H9 (cell line): ENCODE results near the gene TANGO6. TPM values are rescaled to one million over a fixed set of nuclear protein-coding genes. Genes with fewer than 3 reads are reported as not detected.
A peak's percentile ranks its signal among the peaks of the same experiment; 100 is the strongest.

Experiments
- DNase-seq: peaks from one replicate; pipeline ENCODE4 v3.0.0-alpha.2; 2017
- H2AFZ ChIP-seq: one replicate; pipeline ENCODE4 v1.6.1; 2013; ENCODE audit warnings: mild to moderate bottlenecking, low read length, control low read depth, moderate library complexity
- H2AK5ac ChIP-seq: 2 replicates; pipeline ENCODE4 v1.6.1; 2013; ENCODE audit warnings: low read length, control low read depth, mixed read lengths; ENCODE audit not compliant: insufficient read length
- H2BK120ac ChIP-seq: one replicate; pipeline ENCODE4 v1.6.1; 2013; ENCODE audit warnings: low read depth, mild to moderate bottlenecking, low read length, control low read depth, inconsistent platforms; ENCODE audit not compliant: poor library complexity, severe bottlenecking
- H2BK12ac ChIP-seq: 2 replicates; pipeline ENCODE4 v1.6.1; 2013; ENCODE audit warnings: low read length, control low read depth, mixed read lengths, low read depth; ENCODE audit not compliant: insufficient read length
- H2BK15ac ChIP-seq: 2 replicates; pipeline ENCODE4 v1.6.1; 2013; ENCODE audit warnings: low read depth, low read length, control low read depth
- H2BK20ac ChIP-seq: one replicate; pipeline ENCODE4 v1.6.1; 2013; ENCODE audit warnings: low read depth, mild to moderate bottlenecking, low read length, control low read depth, inconsistent platforms; ENCODE audit not compliant: poor library complexity, severe bottlenecking
- H2BK5ac ChIP-seq: 2 replicates; pipeline ENCODE4 v1.6.1; 2013; ENCODE audit warnings: low read length, control low read depth, mixed read lengths; ENCODE audit not compliant: insufficient read length
- H3K14ac ChIP-seq: 2 replicates; pipeline ENCODE4 v1.6.1; 2013; ENCODE audit warnings: low read length, control low read depth; ENCODE audit not compliant: insufficient read depth
- H3K18ac ChIP-seq: 2 replicates; pipeline ENCODE4 v1.6.1; 2013; ENCODE audit warnings: low read depth, mild to moderate bottlenecking, mixed read lengths, low read length, control low read depth; ENCODE audit not compliant: insufficient read length
- H3K23ac ChIP-seq: 2 replicates; pipeline ENCODE4 v1.6.1; 2013; ENCODE audit warnings: low read length, control low read depth, mixed read lengths, low read depth; ENCODE audit not compliant: insufficient read length
- H3K23me2 ChIP-seq: 2 replicates; pipeline ENCODE4 v1.6.1; 2013; ENCODE audit warnings: low read depth, mild to moderate bottlenecking, mixed read lengths, low read length, control low read depth; ENCODE audit not compliant: insufficient read length, poor library complexity, severe bottlenecking
- H3K27ac ChIP-seq: 2 replicates; pipeline ENCODE4 v1.5.1; 2013; ENCODE audit warnings: low read length, control low read depth, mixed read lengths, low read depth; ENCODE audit not compliant: insufficient read length
- H3K27me3 ChIP-seq: 2 replicates; pipeline ENCODE4 v1.6.1; 2013; ENCODE audit warnings: low read length, control low read depth, inconsistent platforms; ENCODE audit not compliant: insufficient read depth
- H3K4ac ChIP-seq: 2 replicates; pipeline ENCODE4 v1.6.1; 2013; ENCODE audit warnings: low read depth, mild to moderate bottlenecking, control low read depth, inconsistent platforms, low read length, moderate library complexity
- H3K4me1 ChIP-seq: 2 replicates; pipeline ENCODE4 v1.6.1; 2013; ENCODE audit warnings: low read length, control low read depth, inconsistent platforms; ENCODE audit not compliant: insufficient read depth
- H3K4me2 ChIP-seq: 2 replicates; pipeline ENCODE4 v1.6.1; 2013; ENCODE audit warnings: low read length, control low read depth, mixed read lengths; ENCODE audit not compliant: insufficient read length, insufficient read depth
- H3K56ac ChIP-seq: 2 replicates; pipeline ENCODE4 v1.6.1; 2013; ENCODE audit warnings: low read depth, mild to moderate bottlenecking, mixed read lengths, low read length, control low read depth; ENCODE audit not compliant: insufficient read length
- H3K79me1 ChIP-seq: 2 replicates; pipeline ENCODE4 v1.6.1; 2013; ENCODE audit warnings: low read depth, mild to moderate bottlenecking, moderate library complexity, low read length, control low read depth, inconsistent platforms; ENCODE audit not compliant: insufficient read depth, poor library complexity, severe bottlenecking
- H3K79me2 ChIP-seq: 2 replicates; pipeline ENCODE4 v1.6.1; 2013; ENCODE audit warnings: low read length, control low read depth, inconsistent platforms; ENCODE audit not compliant: insufficient read depth
- H3K9ac ChIP-seq: 2 replicates; pipeline ENCODE4 v1.6.1; 2013; ENCODE audit warnings: low read length, control low read depth, mixed read lengths; ENCODE audit not compliant: insufficient read length; ENCODE audit errors: extremely low read depth
- H3K9me3 ChIP-seq: one replicate; pipeline ENCODE4 v1.6.1; 2013; ENCODE audit warnings: low read depth, low read length, inconsistent platforms; ENCODE audit not compliant: control insufficient read depth
- H3T11ph ChIP-seq: one replicate; pipeline ENCODE4 v1.6.1; 2013; ENCODE audit warnings: mild to moderate bottlenecking, low read length, control low read depth, inconsistent platforms
- H4K20me1 ChIP-seq: one replicate; pipeline ENCODE4 v1.6.1; 2013; ENCODE audit not compliant: control insufficient read depth, insufficient read length, insufficient read depth
- H4K5ac ChIP-seq: 2 replicates; pipeline ENCODE4 v1.6.1; 2013; ENCODE audit warnings: low read depth, mild to moderate bottlenecking, mixed read lengths, low read length, control low read depth; ENCODE audit not compliant: insufficient read length
- H4K8ac ChIP-seq: replicated peaks from 2 replicates; pipeline ENCODE4 v1.6.1; 2013; ENCODE audit warnings: low read length, control low read depth, mixed read lengths, low read depth; ENCODE audit not compliant: insufficient read length
- H4K91ac ChIP-seq: 2 replicates; pipeline ENCODE4 v1.6.1; 2013; ENCODE audit warnings: low read depth, mild to moderate bottlenecking, moderate library complexity, mixed read lengths, low read length, control low read depth; ENCODE audit not compliant: insufficient read length
- H3K27ac Mint-ChIP-seq, 3 experiments: 2 replicates in 2 of 3; 3 replicates in 1 of 3; pipeline ENCODE4 v1.8.0; 2020 to 2021; ENCODE audit warnings: mixed read lengths in 3 of 3, mild to moderate bottlenecking in 1 of 3, moderate library complexity in 1 of 3
- H3K27me3 Mint-ChIP-seq: 2 replicates; pipeline ENCODE4 v1.8.0; 2021; ENCODE audit warnings: low read depth, mild to moderate bottlenecking, moderate library complexity, mixed read lengths
- H3K36me3 Mint-ChIP-seq, 3 experiments: 2 replicates in 2 of 3; 3 replicates in 1 of 3; pipeline ENCODE4 v1.8.0; 2020 to 2021; ENCODE audit warnings: low read depth in 3 of 3, mixed read lengths in 3 of 3; ENCODE audit not compliant: insufficient read depth in 1 of 3
- H3K4me1 Mint-ChIP-seq, 2 experiments: 2 replicates each; pipeline ENCODE4 v1.8.0; 2020; ENCODE audit warnings: mixed read lengths in 2 of 2
- H3K4me3 Mint-ChIP-seq, 2 experiments: 2 replicates in 1 of 2; 3 replicates in 1 of 2; pipeline ENCODE4 v1.8.0; 2020 to 2021; ENCODE audit warnings: mild to moderate bottlenecking in 2 of 2, mixed read lengths in 2 of 2, moderate library complexity in 1 of 2
- H3K9me3 Mint-ChIP-seq, 2 experiments: 2 replicates in 1 of 2; 3 replicates in 1 of 2; pipeline ENCODE4 v1.8.0; 2020; ENCODE audit warnings: mild to moderate bottlenecking in 2 of 2, mixed read lengths in 2 of 2, moderate library complexity in 1 of 2
- CTCF ChIP-seq: fragments of 200-600 bp; sonication (generic); conservative IDR thresholded peaks from 3 replicates; pipeline ENCODE4 v1.8.0; 2021; ENCODE audit warnings: antibody characterized with exemption, mild to moderate bottlenecking
- WGBS: extraction: QIAGEN DNeasy Blood & Tissue Kit; methylation state at CpG from one replicate; pipeline ENCODE4 v1.1.7; 2013; ENCODE audit warnings: missing lambda C conversion rate, low lambda C conversion rate, mixed read lengths; ENCODE audit not compliant: insufficient read length; ENCODE audit errors: extremely low coverage; 5-methylcytosine and 5-hydroxymethylcytosine counted together
- total RNA-seq: library from RNA; stranded (reverse); gene quantifications from 2 replicates; pipeline ENCODE4 v1.2.1, GENCODE V29; 2021

TANGO6 gene
- total RNA-seq, 1 experiment from 2014 or later, result 12.0 TPM

GRCh38 chr16:68994324-68994723 is 151.0 kb downstream of the TANGO6 start:
- Histone ChIP-seq H4K5ac (no peak overlapping the region), H4K91ac (no peak overlapping the region), H3K56ac (no peak overlapping the region), H3K79me1 (no peaks in the 10 kb centered on the region), H3K14ac (no peak overlapping the region), H3K79me2 (no peaks in the 10 kb centered on the region), H2BK20ac (no peak overlapping the region), H3T11ph (no peak overlapping the region), H3K9me3 (no peaks in the 10 kb centered on the region), H3K23ac (no peak overlapping the region), H2BK15ac (no peak overlapping the region), H3K4me2 (no peak overlapping the region), H3K23me2 (no peaks in the 10 kb centered on the region), H3K4me1 (peaks cover 10% of the 10 kb centered on the region; the same call in 1 of the 2 replicates), H3K27ac (no peak overlapping the region), H4K20me1 (no peaks in the 10 kb centered on the region), H4K8ac (no peak overlapping the region), H3K27me3 (no peaks in the 10 kb centered on the region), H2BK120ac (no peak overlapping the region), H3K18ac (no peak overlapping the region), H2BK5ac (no peak overlapping the region), H3K9ac (no peak overlapping the region), H2BK12ac (no peak overlapping the region), H2AK5ac (no peak overlapping the region), H3K4ac (no peak overlapping the region), H2AFZ (no peak overlapping the region)
- DNase-seq, result no peak
- H3K27me3 Mint-ChIP-seq, result no peaks in the 10 kb centered on the region
- peaks cover 44 to 45% of the 10 kb centered on the region in 2 experiments for H3K4me1 Mint-ChIP-seq
- peaks cover 0 to 7% of the 10 kb centered on the region in 2 experiments; a peak in 3 of 5 replicates for H3K9me3 Mint-ChIP-seq
- no peak overlapping the region; a peak in 1 of 5 replicates for H3K4me3 Mint-ChIP-seq
- no CpG with 5 or more reads among the region's 1 CpG for WGBS
- peaks cover 0 to 12% (median 2%) of the 10 kb centered on the region in 3 experiments; a peak in 2 of 7 replicates for H3K36me3 Mint-ChIP-seq
- H3K27ac Mint-ChIP-seq, result peak overlapping the region in 1 of 3 experiments; percentile 29; a peak in 1 of 7 replicates
- no peak for TF ChIP-seq CTCF
